Psoas muscle (tissue), 8 donors: Measurements from ENCODE around the gene ZNF57. TPM values are rescaled to one million over a fixed set of nuclear protein-coding genes. Genes with fewer than 3 reads are reported as not detected.

ENCODE experiments used
- ATAC-seq, 4 donors: fragments of 200-7000 bp; cut with Tn5 transposase; one replicate each; pipeline ENCODE4 v1.9.1; 2020; ENCODE audit warnings: moderate library complexity in 3 of 4, mild to moderate bottlenecking in 2 of 4
- DNase-seq, 2 donors: peaks; one replicate each; pipeline ENCODE4 v3.0.0-alpha.2; 2020
- H3K27ac ChIP-seq: fragments of 200-600 bp; one replicate; pipeline ENCODE4 v1.8.0; 2022
- H3K27me3 ChIP-seq, 3 donors: fragments of 200-600 bp in 1 of 3; one replicate each; pipeline versions ENCODE4 v1.6.1 to v1.8.0; 2013 to 2022; ENCODE audit warnings: low read length in 2 of 3, mild to moderate bottlenecking in 2 of 3, moderate library complexity in 1 of 3; ENCODE audit not compliant: insufficient read depth in 3 of 3
- H3K36me3 ChIP-seq, 2 donors: fragments of 200-600 bp in 1 of 2; one replicate each; pipeline versions ENCODE4 v1.6.1 to v1.8.0; 2013 to 2022; ENCODE audit warnings: low read depth in 1 of 2, mild to moderate bottlenecking in 1 of 2, moderate library complexity in 1 of 2; ENCODE audit not compliant: insufficient read depth in 1 of 2
- H3K4me1 ChIP-seq: fragments of 200-600 bp; one replicate; pipeline ENCODE4 v1.8.0; 2022
- H3K4me3 ChIP-seq: fragments of 200-600 bp; one replicate; pipeline ENCODE4 v1.8.0; 2022; ENCODE audit warnings: mild to moderate bottlenecking
- H3K9me3 ChIP-seq: fragments of 200-600 bp; one replicate; pipeline ENCODE4 v1.8.0; 2022
- WGBS, 3 donors: extraction: QIAGEN DNeasy Blood & Tissue Kit; methylation state at CpG; one replicate each; pipeline versions ENCODE4 v1.1.6 to v1.1.7; 2013; 5-methylcytosine and 5-hydroxymethylcytosine counted together
- intact Hi-C, 2 donors: fragments of 100-400 bp; cut with DNase I; formaldehyde crosslinking; loops; one replicate each; pipeline versions ENCODE4 v1.11.0 to v1.14.2; 2022
- polyA plus RNA-seq, 3 donors: library from polyadenylated mRNA; stranded (reverse); fragments of 200-250 nt; gene quantifications; one replicate each; pipeline ENCODE4 v1.2.3, GENCODE V29; 2013
- total RNA-seq, 4 donors: library from RNA; stranded (reverse); fragmentation: NEBNext Ultra II Directional in 2 of 4; extraction: Animal tissue kit (Norgen Biotek cat#: 25700) in 2 of 4; gene quantifications; one replicate each; pipeline versions ENCODE4 v1.2.1 to v1.2.4, GENCODE V29; 2021 to 2023
- TF ChIP-seq, protein P1 (sequence below): fragments of 200-600 bp; IDR thresholded peaks from one replicate; pipeline ENCODE4 v1.8.0; 2022; ENCODE audit warnings: antibody characterized with exemption
- donor health status: healthy with polysubstance abuse.
- donor health status: DM: no; HTN: no; CAD: no; lungs with moderate emphysema.
- donor health status: Bipolar disorder and iron deficiency.
- donor health status: healthy.
- donor health status: DM: yes; HTN: yes; CAD: no.
- donor health status: DM: no; HTN: no; CAD: no.
- donor health status: DM: no; HTN: no; CAD: no.
- donor health status: DM: yes; HTN: yes; CAD: no.

Gene ZNF57
- total and polyA plus RNA-seq, 7 donors = 0.65 to 1.9 (median 1.1) TPM

DNA sequence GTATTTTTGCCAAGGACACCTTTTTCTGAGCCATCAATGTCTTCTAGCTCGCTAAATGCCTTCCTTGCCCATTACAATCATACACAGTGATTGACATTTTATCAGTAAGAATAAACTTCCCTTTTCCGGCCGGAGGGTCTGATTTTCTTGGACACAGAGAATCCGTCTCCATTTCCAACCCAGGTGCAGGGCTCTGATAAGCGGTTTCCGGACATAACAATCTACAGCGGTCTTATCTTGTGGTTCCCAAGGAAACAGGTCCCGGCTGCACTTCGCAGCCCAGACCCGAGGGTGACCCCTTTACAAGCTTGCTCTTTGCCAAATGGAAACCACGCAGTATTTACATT, 49.2 kb downstream of the ZNF57 start:
- peak overlapping the region; percentile 79 for H3K4me3 ChIP-seq
- ATAC-seq = peak in 3 of 4 donors; percentile 0 to 19 (median 0)
- H3K4me1 ChIP-seq = peaks cover 15% of the 10 kb centered on the region
- no peaks in the 10 kb centered on the region for H3K9me3 ChIP-seq
- no peaks in the 10 kb centered on the region for H3K27me3 ChIP-seq
- TF ChIP-seq, protein P1, sequence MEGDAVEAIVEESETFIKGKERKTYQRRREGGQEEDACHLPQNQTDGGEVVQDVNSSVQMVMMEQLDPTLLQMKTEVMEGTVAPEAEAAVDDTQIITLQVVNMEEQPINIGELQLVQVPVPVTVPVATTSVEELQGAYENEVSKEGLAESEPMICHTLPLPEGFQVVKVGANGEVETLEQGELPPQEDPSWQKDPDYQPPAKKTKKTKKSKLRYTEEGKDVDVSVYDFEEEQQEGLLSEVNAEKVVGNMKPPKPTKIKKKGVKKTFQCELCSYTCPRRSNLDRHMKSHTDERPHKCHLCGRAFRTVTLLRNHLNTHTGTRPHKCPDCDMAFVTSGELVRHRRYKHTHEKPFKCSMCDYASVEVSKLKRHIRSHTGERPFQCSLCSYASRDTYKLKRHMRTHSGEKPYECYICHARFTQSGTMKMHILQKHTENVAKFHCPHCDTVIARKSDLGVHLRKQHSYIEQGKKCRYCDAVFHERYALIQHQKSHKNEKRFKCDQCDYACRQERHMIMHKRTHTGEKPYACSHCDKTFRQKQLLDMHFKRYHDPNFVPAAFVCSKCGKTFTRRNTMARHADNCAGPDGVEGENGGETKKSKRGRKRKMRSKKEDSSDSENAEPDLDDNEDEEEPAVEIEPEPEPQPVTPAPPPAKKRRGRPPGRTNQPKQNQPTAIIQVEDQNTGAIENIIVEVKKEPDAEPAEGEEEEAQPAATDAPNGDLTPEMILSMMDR = no peak
- DNase-seq = peak in 1 of 2 donors; percentile 62
- intact Hi-C loops = loop anchor here (5.0 to 10.0 kb wide), 4 partner anchors 105 to 232 kb away; partner anchors contain the start of gene ZNF555 (in 1 of the 2)
- peak overlapping the region; percentile 91 for H3K27ac ChIP-seq
- WGBS, 3 donors = 0 to 1% (median 1%) methylated on average over 11 of the region's 11 CpGs
- H3K36me3 ChIP-seq = no peaks in the 10 kb centered on the region

DNA sequence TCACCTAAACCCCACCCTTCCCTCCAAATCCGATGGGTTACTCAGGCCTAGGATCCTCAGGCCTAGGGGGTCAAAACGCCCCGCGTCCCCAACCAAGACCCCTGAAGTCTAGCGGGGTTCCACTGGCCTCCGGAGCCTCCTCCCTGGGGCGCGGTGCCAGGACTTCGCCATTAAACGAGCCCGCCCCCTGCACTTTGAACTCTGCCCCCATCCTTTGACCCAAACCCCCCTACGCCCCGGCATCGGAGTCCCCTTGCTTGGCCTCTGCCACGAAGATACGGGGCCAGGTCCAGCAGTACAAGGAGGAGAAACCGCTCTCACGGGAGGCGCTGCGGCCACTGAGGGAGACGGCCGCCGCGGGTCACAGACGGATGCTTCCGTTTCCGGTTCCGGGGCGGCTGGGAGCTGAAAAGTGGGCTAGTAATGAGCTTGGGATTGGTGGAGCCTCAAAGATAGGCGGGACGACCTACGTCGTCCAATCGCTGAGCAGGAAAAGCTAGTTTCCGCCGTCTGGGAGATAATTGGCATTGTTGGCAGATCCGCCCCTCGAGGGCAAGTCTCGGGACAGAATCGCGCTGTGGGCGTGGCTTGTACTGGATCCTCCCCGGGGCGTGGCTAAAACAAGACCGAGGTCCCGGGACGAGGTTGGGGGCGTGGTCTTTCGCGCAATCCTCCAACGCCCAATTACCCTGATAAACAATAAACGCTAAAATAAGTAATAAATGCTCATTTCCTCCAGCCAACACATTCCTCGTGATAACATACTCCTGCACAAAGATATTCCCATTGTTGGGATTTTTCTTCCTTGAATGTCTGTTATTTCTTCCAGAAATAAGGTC, 49.8 kb downstream of the ZNF57 start:
- TF ChIP-seq, protein P1 = no peak
- Histone ChIP-seq H3K27me3 (no peaks in the 10 kb centered on the region), H3K27ac (peak overlapping the region; percentile 91), H3K9me3 (no peaks in the 10 kb centered on the region), H3K4me3 (peak overlapping the region; percentile 79), H3K4me1 (peaks cover 13% of the 10 kb centered on the region), H3K36me3 (no peaks in the 10 kb centered on the region)
- DNase-seq (peak; percentile 100), ATAC-seq (peak; percentile 97 to 98 (median 97))
- 0% methylated on average over 49 to 53 of the region's 53 CpGs for WGBS, 3 donors
- intact Hi-C loops = loop anchor here (5.0 kb wide), 3 partner anchors 157 to 232 kb away; no protein-coding TSS in a partner anchor

DNA sequence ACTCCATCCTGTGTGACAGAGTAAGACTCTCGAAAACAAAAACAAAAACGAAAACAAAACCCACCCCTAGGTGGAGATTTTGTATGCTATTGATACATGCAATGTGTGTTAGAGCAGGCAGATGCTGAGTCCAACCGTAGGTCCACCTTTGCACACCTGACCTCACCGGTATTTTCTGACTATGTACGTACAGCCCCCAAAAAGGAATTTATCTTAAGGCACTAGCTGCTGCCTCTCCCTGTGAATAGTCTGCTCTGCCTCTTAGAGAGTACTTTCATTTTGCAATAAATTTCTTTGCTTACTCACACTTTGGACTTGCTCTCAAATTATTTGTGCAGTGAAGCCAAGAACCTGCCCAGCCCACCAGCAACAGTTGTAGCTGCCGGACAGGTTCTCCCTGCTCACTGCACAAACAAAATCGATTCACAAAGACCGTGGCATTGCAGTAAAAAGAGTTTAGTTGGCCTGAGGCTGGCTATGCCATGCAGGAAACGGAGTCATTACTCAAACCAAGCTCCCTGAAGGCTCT, 52.3 kb downstream of the ZNF57 start:
- ATAC-seq = no peak
- H3K36me3 ChIP-seq = no peaks in the 10 kb centered on the region
- H3K27me3 ChIP-seq = no peaks in the 10 kb centered on the region
- no peak overlapping the region for H3K27ac ChIP-seq
- no peak for DNase-seq
- intact Hi-C loops = loop anchor here (5.0 kb wide), 3 partner anchors 154 to 229 kb away; no protein-coding TSS in a partner anchor
- 37 to 49% (median 41%) methylated on average over 9 of the region's 9 CpGs for WGBS, 3 donors
- H3K4me3 ChIP-seq = no peak overlapping the region
- no peaks in the 10 kb centered on the region for H3K9me3 ChIP-seq
- H3K4me1 ChIP-seq = peaks cover 10% of the 10 kb centered on the region
- TF ChIP-seq, protein P1 = no peak

DNA sequence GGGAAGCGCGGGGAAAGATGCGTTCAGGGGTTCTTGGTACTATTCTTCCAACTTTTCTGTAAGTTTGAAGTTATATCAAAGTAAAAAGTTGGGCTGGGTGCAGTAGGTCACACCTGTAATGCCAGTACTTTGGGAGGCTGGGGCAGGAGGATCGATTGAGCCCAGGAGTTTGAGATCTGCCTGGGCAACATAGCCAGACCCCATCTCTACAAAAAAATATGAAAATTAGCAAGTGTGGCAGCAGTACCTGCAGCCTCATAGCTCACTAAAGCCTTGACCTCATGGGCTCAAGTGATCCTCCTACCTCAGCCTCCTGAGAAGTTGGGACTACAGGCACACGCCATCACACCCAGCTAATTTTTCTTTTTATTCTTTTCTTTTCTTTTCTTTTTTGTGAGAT, 56.4 kb downstream of the ZNF57 start:
- Histone ChIP-seq H3K4me3 (no peak overlapping the region), H3K9me3 (no peaks in the 10 kb centered on the region), H3K36me3 (no peaks in the 10 kb centered on the region), H3K27ac (no peak overlapping the region), H3K27me3 (no peaks in the 10 kb centered on the region), H3K4me1 (no peaks in the 10 kb centered on the region)
- DNase-seq = no peak
- ATAC-seq = no peak
- 87 to 90% (median 89%) methylated on average over 5 of the region's 5 CpGs for WGBS, 3 donors
- TF ChIP-seq, protein P1 = no peak
- intact Hi-C loops = loop anchor here in 1 of 2 donors (5.0 kb wide), 1 partner anchor 205 kb away; no protein-coding TSS in a partner anchor
